Temporal lobe (tissue), 2 donors: ENCODE results near the gene PNLIPRP3. TPM values are rescaled to one million over a fixed set of nuclear protein-coding genes. Genes with fewer than 3 reads are reported as not detected.

Experiments
- small RNA-seq: library from RNA; depleted of rRNA; stranded (forward); fragments of <200 nt; gene quantifications from one replicate; pipeline ENCODE3, GENCODE V24; 2014; ENCODE audit warnings: low replicate concordance
- total RNA-seq: library from RNA; depleted of rRNA; stranded (reverse); fragments of >200 nt; gene quantifications from one replicate; pipeline ENCODE4 v1.2.3, GENCODE V29; 2014

PNLIPRP3 gene
- total RNA-seq, 1 donor from 2014 or later: not detected

Small RNA genes lying within 50 kb of the gene (small RNA-seq; reads per million reads assigned to genes)
- not detected for gene SNRPGP6

Other genes with a start within 250 kb of the PNLIPRP3 start
- gene GFRA1, start 154.6 kb upstream of the PNLIPRP3 start, total RNA-seq: 8.6 TPM
- gene CCDC172, start 103.4 kb upstream of the PNLIPRP3 start, total RNA-seq: not detected
- not detected for gene PNLIP, start 118.1 kb downstream of the PNLIPRP3 start, total RNA-seq
- not detected for gene PNLIPRP1, start 163.1 kb downstream of the PNLIPRP3 start, total RNA-seq
- gene PNLIPRP2, start 193.1 kb downstream of the PNLIPRP3 start, total RNA-seq: not detected